Osteoblast (primary cell): ENCODE results near the gene MEIS1. TPM values are rescaled to one million over a fixed set of nuclear protein-coding genes. Genes with fewer than 3 reads are reported as not detected.

Experiments
- DNase-seq: peaks from one replicate; pipeline ENCODE4 v3.0.0; 2011; ENCODE audit warnings: low spot score, mixed read lengths; ENCODE audit not compliant: insufficient read length; ENCODE audit errors: missing footprints
- H2AFZ ChIP-seq: 2 replicates; pipeline ENCODE4 v1.6.0; 2011; ENCODE audit warnings: mild to moderate bottlenecking, low read length
- H3K27ac ChIP-seq: 2 replicates; pipeline ENCODE4 v1.5.1; 2011; ENCODE audit warnings: mild to moderate bottlenecking, low read depth, low read length, moderate library complexity
- H3K27me3 ChIP-seq: 2 replicates; pipeline ENCODE4 v1.6.0; 2012; ENCODE audit warnings: mild to moderate bottlenecking, control low read depth, inconsistent platforms, low read length, moderate library complexity; ENCODE audit not compliant: insufficient read depth
- H3K36me3 ChIP-seq: 2 replicates; pipeline ENCODE4 v1.5.1; 2011; ENCODE audit warnings: mild to moderate bottlenecking, low read length, control low read depth, moderate library complexity; ENCODE audit not compliant: insufficient read depth
- H3K4me1 ChIP-seq: 2 replicates; pipeline ENCODE4 v1.5.1; 2011; ENCODE audit warnings: mild to moderate bottlenecking, low read length, control low read depth, moderate library complexity; ENCODE audit not compliant: insufficient read depth
- H3K4me2 ChIP-seq: 2 replicates; pipeline ENCODE4 v1.6.0; 2011; ENCODE audit warnings: mild to moderate bottlenecking, low read length; ENCODE audit not compliant: insufficient read depth
- H3K4me3 ChIP-seq: fragments of 200-600 bp; sonication (generic); 3 replicates; pipeline ENCODE4 v1.5.1; 2012; ENCODE audit warnings: mild to moderate bottlenecking, low read length, inconsistent platforms; ENCODE audit not compliant: insufficient read depth
- H3K79me2 ChIP-seq: 2 replicates; pipeline ENCODE4 v1.6.0; 2012; ENCODE audit warnings: mild to moderate bottlenecking, low read length, control low read depth, inconsistent platforms; ENCODE audit not compliant: insufficient read depth
- H3K9me3 ChIP-seq: 2 replicates; pipeline ENCODE4 v1.5.1; 2011; ENCODE audit warnings: low read depth, low read length, control low read depth
- H4K20me1 ChIP-seq: 2 replicates; pipeline ENCODE4 v1.6.0; 2012; ENCODE audit warnings: mild to moderate bottlenecking, low read length, control low read depth; ENCODE audit not compliant: insufficient read depth
- CTCF ChIP-seq: IDR thresholded peaks from 2 replicates; pipeline ENCODE4 v1.5.1; 2011; ENCODE audit warnings: mild to moderate bottlenecking, low read depth, low read length, moderate library complexity; ENCODE audit errors: extremely low read depth
- total RNA-seq: library from RNA; depleted of rRNA; stranded (reverse); fragments of >200 nt; gene quantifications from 2 replicates; pipeline ENCODE4 v1.2.3, GENCODE V29; 2012

Gene MEIS1
- total RNA-seq, 1 donor = 11.9 TPM

- DNase-seq = no peak
- no peak for TF ChIP-seq CTCF
Measured at GRCh38 chr2:66602341-66602740, 167.4 kb downstream of the MEIS1 start.

GRCh38 chr2:66604326-66604725 lies 169.4 kb downstream of the MEIS1 start:
- no peaks in the 10 kb centered on the region for H3K27me3 ChIP-seq
- TF ChIP-seq CTCF = no peak
- DNase-seq = no peak

More at GRCh38 chr2:66602341-66602740, 167.4 kb downstream of the MEIS1 start:
- no peaks in the 10 kb centered on the region for H3K4me1 ChIP-seq
- no peaks in the 10 kb centered on the region for H3K36me3 ChIP-seq
- H4K20me1 ChIP-seq = no peaks in the 10 kb centered on the region
- no peaks in the 10 kb centered on the region for H3K9me3 ChIP-seq
- no peaks in the 10 kb centered on the region for H3K27me3 ChIP-seq
- no peak overlapping the region for H2AFZ ChIP-seq
- H3K4me2 ChIP-seq = no peak overlapping the region
- no peak overlapping the region for H3K4me3 ChIP-seq
- no peaks in the 10 kb centered on the region for H3K79me2 ChIP-seq
- H3K27ac ChIP-seq = no peak overlapping the region

GRCh38 chr2:66604976-66605375 lies 170.1 kb downstream of the MEIS1 start:
- Histone ChIP-seq H3K27me3 (no peaks in the 10 kb centered on the region), H3K9me3 (no peaks in the 10 kb centered on the region), H3K4me3 (no peak overlapping the region), H3K4me2 (no peak overlapping the region), H3K79me2 (no peaks in the 10 kb centered on the region), H3K4me1 (no peaks in the 10 kb centered on the region), H3K36me3 (no peaks in the 10 kb centered on the region), H2AFZ (no peak overlapping the region), H4K20me1 (no peaks in the 10 kb centered on the region), H3K27ac (no peak overlapping the region)
- DNase-seq = no peak
- TF ChIP-seq CTCF = no peak

More at GRCh38 chr2:66604326-66604725, 169.4 kb downstream of the MEIS1 start:
- H4K20me1 ChIP-seq = no peaks in the 10 kb centered on the region
- no peak overlapping the region for H3K27ac ChIP-seq
- H3K36me3 ChIP-seq = no peaks in the 10 kb centered on the region
- no peaks in the 10 kb centered on the region for H3K79me2 ChIP-seq
- H3K4me3 ChIP-seq = no peak overlapping the region
- H2AFZ ChIP-seq = no peak overlapping the region
- no peaks in the 10 kb centered on the region for H3K4me1 ChIP-seq
- no peak overlapping the region for H3K4me2 ChIP-seq
- H3K9me3 ChIP-seq = no peaks in the 10 kb centered on the region

- DNase-seq = no peak
- no peak overlapping the region for H2AFZ ChIP-seq
- no peak for TF ChIP-seq CTCF
- no peaks in the 10 kb centered on the region for H3K79me2 ChIP-seq
- no peaks in the 10 kb centered on the region for H3K36me3 ChIP-seq
- no peak overlapping the region for H3K4me3 ChIP-seq
- no peaks in the 10 kb centered on the region for H3K27me3 ChIP-seq
- H3K4me2 ChIP-seq = no peak overlapping the region
- H3K9me3 ChIP-seq = no peaks in the 10 kb centered on the region
- no peak overlapping the region for H3K27ac ChIP-seq
- H3K4me1 ChIP-seq = no peaks in the 10 kb centered on the region
- H4K20me1 ChIP-seq = no peaks in the 10 kb centered on the region
Measured at GRCh38 chr2:66607152-66607551, 172.2 kb downstream of the MEIS1 start.
